H9 (cell line): ENCODE results near the gene DCST1. TPM values are rescaled to one million over a fixed set of nuclear protein-coding genes. Genes with fewer than 3 reads are reported as not detected.

Source experiments
- DNase-seq: peaks from one replicate; pipeline ENCODE4 v3.0.0-alpha.2; 2017
- H2AFZ ChIP-seq: one replicate; pipeline ENCODE4 v1.6.1; 2013; ENCODE audit warnings: mild to moderate bottlenecking, low read length, control low read depth, moderate library complexity
- H2AK5ac ChIP-seq: 2 replicates; pipeline ENCODE4 v1.6.1; 2013; ENCODE audit warnings: low read length, control low read depth, mixed read lengths; ENCODE audit not compliant: insufficient read length
- H2BK120ac ChIP-seq: one replicate; pipeline ENCODE4 v1.6.1; 2013; ENCODE audit warnings: low read depth, mild to moderate bottlenecking, low read length, control low read depth, inconsistent platforms; ENCODE audit not compliant: poor library complexity, severe bottlenecking
- H2BK12ac ChIP-seq: 2 replicates; pipeline ENCODE4 v1.6.1; 2013; ENCODE audit warnings: low read length, control low read depth, mixed read lengths, low read depth; ENCODE audit not compliant: insufficient read length
- H2BK15ac ChIP-seq: 2 replicates; pipeline ENCODE4 v1.6.1; 2013; ENCODE audit warnings: low read depth, low read length, control low read depth
- H2BK20ac ChIP-seq: one replicate; pipeline ENCODE4 v1.6.1; 2013; ENCODE audit warnings: low read depth, mild to moderate bottlenecking, low read length, control low read depth, inconsistent platforms; ENCODE audit not compliant: poor library complexity, severe bottlenecking
- H2BK5ac ChIP-seq: 2 replicates; pipeline ENCODE4 v1.6.1; 2013; ENCODE audit warnings: low read length, control low read depth, mixed read lengths; ENCODE audit not compliant: insufficient read length
- H3K14ac ChIP-seq: 2 replicates; pipeline ENCODE4 v1.6.1; 2013; ENCODE audit warnings: low read length, control low read depth; ENCODE audit not compliant: insufficient read depth
- H3K18ac ChIP-seq: 2 replicates; pipeline ENCODE4 v1.6.1; 2013; ENCODE audit warnings: low read depth, mild to moderate bottlenecking, mixed read lengths, low read length, control low read depth; ENCODE audit not compliant: insufficient read length
- H3K23ac ChIP-seq: 2 replicates; pipeline ENCODE4 v1.6.1; 2013; ENCODE audit warnings: low read length, control low read depth, mixed read lengths, low read depth; ENCODE audit not compliant: insufficient read length
- H3K23me2 ChIP-seq: 2 replicates; pipeline ENCODE4 v1.6.1; 2013; ENCODE audit warnings: low read depth, mild to moderate bottlenecking, mixed read lengths, low read length, control low read depth; ENCODE audit not compliant: insufficient read length, poor library complexity, severe bottlenecking
- H3K27ac ChIP-seq: 2 replicates; pipeline ENCODE4 v1.5.1; 2013; ENCODE audit warnings: low read length, control low read depth, mixed read lengths, low read depth; ENCODE audit not compliant: insufficient read length
- H3K27me3 ChIP-seq: 2 replicates; pipeline ENCODE4 v1.6.1; 2013; ENCODE audit warnings: low read length, control low read depth, inconsistent platforms; ENCODE audit not compliant: insufficient read depth
- H3K4ac ChIP-seq: 2 replicates; pipeline ENCODE4 v1.6.1; 2013; ENCODE audit warnings: low read depth, mild to moderate bottlenecking, control low read depth, inconsistent platforms, low read length, moderate library complexity
- H3K4me1 ChIP-seq: 2 replicates; pipeline ENCODE4 v1.6.1; 2013; ENCODE audit warnings: low read length, control low read depth, inconsistent platforms; ENCODE audit not compliant: insufficient read depth
- H3K4me2 ChIP-seq: 2 replicates; pipeline ENCODE4 v1.6.1; 2013; ENCODE audit warnings: low read length, control low read depth, mixed read lengths; ENCODE audit not compliant: insufficient read length, insufficient read depth
- H3K56ac ChIP-seq: 2 replicates; pipeline ENCODE4 v1.6.1; 2013; ENCODE audit warnings: low read depth, mild to moderate bottlenecking, mixed read lengths, low read length, control low read depth; ENCODE audit not compliant: insufficient read length
- H3K79me1 ChIP-seq: 2 replicates; pipeline ENCODE4 v1.6.1; 2013; ENCODE audit warnings: low read depth, mild to moderate bottlenecking, moderate library complexity, low read length, control low read depth, inconsistent platforms; ENCODE audit not compliant: insufficient read depth, poor library complexity, severe bottlenecking
- H3K79me2 ChIP-seq: 2 replicates; pipeline ENCODE4 v1.6.1; 2013; ENCODE audit warnings: low read length, control low read depth, inconsistent platforms; ENCODE audit not compliant: insufficient read depth
- H3K9ac ChIP-seq: 2 replicates; pipeline ENCODE4 v1.6.1; 2013; ENCODE audit warnings: low read length, control low read depth, mixed read lengths; ENCODE audit not compliant: insufficient read length; ENCODE audit errors: extremely low read depth
- H3K9me3 ChIP-seq: one replicate; pipeline ENCODE4 v1.6.1; 2013; ENCODE audit warnings: low read depth, low read length, inconsistent platforms; ENCODE audit not compliant: control insufficient read depth
- H3T11ph ChIP-seq: one replicate; pipeline ENCODE4 v1.6.1; 2013; ENCODE audit warnings: mild to moderate bottlenecking, low read length, control low read depth, inconsistent platforms
- H4K20me1 ChIP-seq: one replicate; pipeline ENCODE4 v1.6.1; 2013; ENCODE audit not compliant: control insufficient read depth, insufficient read length, insufficient read depth
- H4K5ac ChIP-seq: 2 replicates; pipeline ENCODE4 v1.6.1; 2013; ENCODE audit warnings: low read depth, mild to moderate bottlenecking, mixed read lengths, low read length, control low read depth; ENCODE audit not compliant: insufficient read length
- H4K8ac ChIP-seq: replicated peaks from 2 replicates; pipeline ENCODE4 v1.6.1; 2013; ENCODE audit warnings: low read length, control low read depth, mixed read lengths, low read depth; ENCODE audit not compliant: insufficient read length
- H4K91ac ChIP-seq: 2 replicates; pipeline ENCODE4 v1.6.1; 2013; ENCODE audit warnings: low read depth, mild to moderate bottlenecking, moderate library complexity, mixed read lengths, low read length, control low read depth; ENCODE audit not compliant: insufficient read length
- H3K27ac Mint-ChIP-seq, 3 experiments: 2 replicates in 2 of 3; 3 replicates in 1 of 3; pipeline ENCODE4 v1.8.0; 2020 to 2021; ENCODE audit warnings: mixed read lengths in 3 of 3, mild to moderate bottlenecking in 1 of 3, moderate library complexity in 1 of 3
- H3K27me3 Mint-ChIP-seq: 2 replicates; pipeline ENCODE4 v1.8.0; 2021; ENCODE audit warnings: low read depth, mild to moderate bottlenecking, moderate library complexity, mixed read lengths
- H3K36me3 Mint-ChIP-seq, 3 experiments: 2 replicates in 2 of 3; 3 replicates in 1 of 3; pipeline ENCODE4 v1.8.0; 2020 to 2021; ENCODE audit warnings: low read depth in 3 of 3, mixed read lengths in 3 of 3; ENCODE audit not compliant: insufficient read depth in 1 of 3
- H3K4me1 Mint-ChIP-seq, 2 experiments: 2 replicates each; pipeline ENCODE4 v1.8.0; 2020; ENCODE audit warnings: mixed read lengths in 2 of 2
- H3K4me3 Mint-ChIP-seq, 2 experiments: 2 replicates in 1 of 2; 3 replicates in 1 of 2; pipeline ENCODE4 v1.8.0; 2020 to 2021; ENCODE audit warnings: mild to moderate bottlenecking in 2 of 2, mixed read lengths in 2 of 2, moderate library complexity in 1 of 2
- H3K9me3 Mint-ChIP-seq, 2 experiments: 2 replicates in 1 of 2; 3 replicates in 1 of 2; pipeline ENCODE4 v1.8.0; 2020; ENCODE audit warnings: mild to moderate bottlenecking in 2 of 2, mixed read lengths in 2 of 2, moderate library complexity in 1 of 2
- WGBS: extraction: QIAGEN DNeasy Blood & Tissue Kit; methylation state at CpG from one replicate; pipeline ENCODE4 v1.1.7; 2013; ENCODE audit warnings: missing lambda C conversion rate, low lambda C conversion rate, mixed read lengths; ENCODE audit not compliant: insufficient read length; ENCODE audit errors: extremely low coverage; 5-methylcytosine and 5-hydroxymethylcytosine counted together
- total RNA-seq: library from RNA; stranded (reverse); gene quantifications from 2 replicates; pipeline ENCODE4 v1.2.1, GENCODE V29; 2021
- TF ChIP-seq, protein P1 (sequence below): fragments of 200-600 bp; sonication (generic); conservative IDR thresholded peaks from 3 replicates; pipeline ENCODE4 v1.8.0; 2021; ENCODE audit warnings: antibody characterized with exemption, mild to moderate bottlenecking

Gene DCST1
- total RNA-seq, 1 experiment from 2014 or later = not detected

GRCh38 chr1:155007251-155007828 is 26.3 kb upstream of the DCST1 start:
- H3K4me3 Mint-ChIP-seq = no peak overlapping the region
- Histone ChIP-seq H3K18ac (no peak overlapping the region), H3K27ac (no peak overlapping the region), H3K79me2 (no peaks in the 10 kb centered on the region; the same call in 1 of the 2 replicates), H2AFZ (no peak overlapping the region), H3K27me3 (no peaks in the 10 kb centered on the region), H3T11ph (no peak overlapping the region), H2BK20ac (no peak overlapping the region), H2BK5ac (no peak overlapping the region), H3K4me1 (peaks cover 5% of the 10 kb centered on the region; the same call in 1 of the 2 replicates), H4K8ac (no peak overlapping the region), H3K4ac (no peak overlapping the region), H2AK5ac (no peak overlapping the region), H3K4me2 (no peak overlapping the region), H3K23ac (no peak overlapping the region), H4K91ac (no peak overlapping the region), H3K9me3 (no peaks in the 10 kb centered on the region), H4K5ac (no peak overlapping the region), H2BK15ac (no peak overlapping the region), H2BK12ac (no peak overlapping the region), H3K79me1 (no peaks in the 10 kb centered on the region), H3K14ac (no peak overlapping the region; the same call in 1 of the 2 replicates), H3K56ac (no peak overlapping the region), H2BK120ac (no peak overlapping the region), H4K20me1 (no peaks in the 10 kb centered on the region), H3K9ac (no peak overlapping the region), H3K23me2 (peaks cover 13% of the 10 kb centered on the region)
- H3K4me1 Mint-ChIP-seq = peaks cover 45 to 62% of the 10 kb centered on the region in 2 experiments
- WGBS = no CpG with 5 or more reads among the region's 6 CpGs
- no peaks in the 10 kb centered on the region; a peak in 1 of 5 replicates for H3K9me3 Mint-ChIP-seq
- H3K27ac Mint-ChIP-seq = no peak overlapping the region
- peaks cover 0 to 1% (median 0%) of the 10 kb centered on the region in 3 experiments; a peak in 2 of 7 replicates for H3K36me3 Mint-ChIP-seq
- H3K27me3 Mint-ChIP-seq = no peaks in the 10 kb centered on the region
- DNase-seq = no peak
- TF ChIP-seq, protein P1, sequence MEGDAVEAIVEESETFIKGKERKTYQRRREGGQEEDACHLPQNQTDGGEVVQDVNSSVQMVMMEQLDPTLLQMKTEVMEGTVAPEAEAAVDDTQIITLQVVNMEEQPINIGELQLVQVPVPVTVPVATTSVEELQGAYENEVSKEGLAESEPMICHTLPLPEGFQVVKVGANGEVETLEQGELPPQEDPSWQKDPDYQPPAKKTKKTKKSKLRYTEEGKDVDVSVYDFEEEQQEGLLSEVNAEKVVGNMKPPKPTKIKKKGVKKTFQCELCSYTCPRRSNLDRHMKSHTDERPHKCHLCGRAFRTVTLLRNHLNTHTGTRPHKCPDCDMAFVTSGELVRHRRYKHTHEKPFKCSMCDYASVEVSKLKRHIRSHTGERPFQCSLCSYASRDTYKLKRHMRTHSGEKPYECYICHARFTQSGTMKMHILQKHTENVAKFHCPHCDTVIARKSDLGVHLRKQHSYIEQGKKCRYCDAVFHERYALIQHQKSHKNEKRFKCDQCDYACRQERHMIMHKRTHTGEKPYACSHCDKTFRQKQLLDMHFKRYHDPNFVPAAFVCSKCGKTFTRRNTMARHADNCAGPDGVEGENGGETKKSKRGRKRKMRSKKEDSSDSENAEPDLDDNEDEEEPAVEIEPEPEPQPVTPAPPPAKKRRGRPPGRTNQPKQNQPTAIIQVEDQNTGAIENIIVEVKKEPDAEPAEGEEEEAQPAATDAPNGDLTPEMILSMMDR = no peak
